CD14-positive monocyte (primary cell): ENCODE results near the gene KRT6B. TPM values are rescaled to one million over a fixed set of nuclear protein-coding genes. Genes with fewer than 3 reads are reported as not detected.

Experiments used
- DNase-seq, 3 donors: peaks; one replicate each; pipeline ENCODE4 v3.0.0-alpha.2; 2011 to 2022
- H2AFZ ChIP-seq: 2 replicates; pipeline ENCODE4 v1.6.0; 2012; ENCODE audit warnings: mild to moderate bottlenecking, low read depth, low read length, inconsistent platforms; ENCODE audit not compliant: insufficient read depth, poor library complexity, severe bottlenecking
- H3K27ac ChIP-seq, 2 donors: 1 replicate in 1 of 2; 2 replicates in 1 of 2; pipeline ENCODE4 v1.5.1; 2012 to 2013; ENCODE audit warnings: low read length in 2 of 2, control low read depth in 1 of 2, inconsistent platforms in 1 of 2, low read depth in 1 of 2, mild to moderate bottlenecking in 1 of 2
- H3K27me3 ChIP-seq, 2 donors: one replicate each; pipeline versions ENCODE4 v1.6.0 to v1.6.1; 2011 to 2013; ENCODE audit warnings: low read length in 2 of 2; ENCODE audit not compliant: control insufficient read depth in 2 of 2, insufficient read depth in 2 of 2
- H3K36me3 ChIP-seq, 2 donors: replicated peaks in 1 of 2; 1 replicate in 1 of 2; 2 replicates in 1 of 2; pipeline versions ENCODE4 v1.5.1 to v1.6.1; 2012 to 2013; ENCODE audit warnings: low read length in 2 of 2, control low read depth in 1 of 2, inconsistent platforms in 1 of 2, mild to moderate bottlenecking in 1 of 2; ENCODE audit not compliant: insufficient read depth in 2 of 2, control insufficient read depth in 1 of 2
- H3K4me1 ChIP-seq, 2 donors: 1 replicate in 1 of 2; 2 replicates in 1 of 2; pipeline versions ENCODE4 v1.5.1 to v1.6.1; 2012 to 2013; ENCODE audit warnings: low read length in 2 of 2, control low read depth in 1 of 2, inconsistent platforms in 1 of 2, mild to moderate bottlenecking in 1 of 2, moderate library complexity in 1 of 2; ENCODE audit not compliant: insufficient read depth in 2 of 2, control insufficient read depth in 1 of 2
- H3K4me2 ChIP-seq: replicated peaks from 2 replicates; pipeline ENCODE3; 2012; ENCODE audit warnings: low read length, moderate library complexity, mild to moderate bottlenecking; ENCODE audit not compliant: poor library complexity, severe bottlenecking; ENCODE audit errors: extremely low read depth
- H3K4me3 ChIP-seq, 3 experiments: fragments of 200-600 bp in 1 of 3; sonication (generic) in 1 of 3; replicated peaks in 1 of 3; 1 replicate in 2 of 3; 2 replicates in 1 of 3; pipeline ENCODE4 v1.5.1; 2011 to 2013; ENCODE audit warnings: low read length in 3 of 3, mild to moderate bottlenecking in 3 of 3, control low read depth in 2 of 3, low read depth in 2 of 3, inconsistent platforms in 1 of 3, moderate library complexity in 1 of 3
- H3K79me2 ChIP-seq: 2 replicates; pipeline ENCODE4 v1.6.0; 2012; ENCODE audit warnings: mild to moderate bottlenecking, control low read depth, inconsistent platforms, low read length, moderate library complexity; ENCODE audit not compliant: insufficient read depth
- H3K9ac ChIP-seq: 2 replicates; pipeline ENCODE4 v1.6.0; 2017; ENCODE audit warnings: low read length, mild to moderate bottlenecking; ENCODE audit not compliant: insufficient read depth, poor library complexity, severe bottlenecking
- H3K9me3 ChIP-seq, 2 donors: replicated peaks in 1 of 2; 1 replicate in 1 of 2; 2 replicates in 1 of 2; pipeline versions ENCODE4 v1.5.1 to v1.6.1; 2012 to 2013; ENCODE audit warnings: low read length in 2 of 2, control low read depth in 1 of 2; ENCODE audit not compliant: control insufficient read depth in 1 of 2, insufficient read depth in 1 of 2
- H4K20me1 ChIP-seq: 2 replicates; pipeline ENCODE4 v1.6.0; 2012; ENCODE audit warnings: mild to moderate bottlenecking, low read length, control low read depth, moderate library complexity; ENCODE audit not compliant: insufficient read depth
- H3K27ac Mint-ChIP-seq, 7 donors: one replicate each; pipeline ENCODE4 v1.8.0; 2020; ENCODE audit warnings: mild to moderate bottlenecking in 7 of 7, mixed read lengths in 7 of 7, moderate library complexity in 6 of 7, inconsistent platforms in 2 of 7
- H3K27me3 Mint-ChIP-seq, 3 donors: one replicate each; pipeline ENCODE4 v1.8.0; 2021 to 2022; ENCODE audit warnings: low read depth in 3 of 3, mild to moderate bottlenecking in 3 of 3, mixed read lengths in 3 of 3, moderate library complexity in 3 of 3, inconsistent platforms in 1 of 3
- H3K36me3 Mint-ChIP-seq, 2 donors: one replicate each; pipeline ENCODE4 v1.8.0; 2020; ENCODE audit warnings: mixed read lengths in 2 of 2, inconsistent platforms in 1 of 2, mild to moderate bottlenecking in 1 of 2
- H3K4me1 Mint-ChIP-seq: one replicate; pipeline ENCODE4 v1.8.0; 2020; ENCODE audit warnings: mild to moderate bottlenecking, mixed read lengths
- H3K4me3 Mint-ChIP-seq, 2 donors: one replicate each; pipeline ENCODE4 v1.8.0; 2020; ENCODE audit warnings: mild to moderate bottlenecking in 2 of 2, mixed read lengths in 2 of 2, moderate library complexity in 1 of 2
- H3K9me3 Mint-ChIP-seq, 7 donors: one replicate each; pipeline ENCODE4 v1.8.0; 2020 to 2022; ENCODE audit warnings: mixed read lengths in 7 of 7, mild to moderate bottlenecking in 6 of 7, moderate library complexity in 6 of 7, inconsistent platforms in 2 of 7
- WGBS: methylation state at CpG from one replicate; pipeline ENCODE4 v1.1.5; 2013; ENCODE audit warnings: missing lambda C conversion rate; ENCODE audit not compliant: insufficient coverage; 5-methylcytosine and 5-hydroxymethylcytosine counted together
- intact Hi-C, 2 donors: fragments of 100-400 bp; cut with micrococcal nuclease; formaldehyde crosslinking; loops; one replicate each; pipeline versions ENCODE4 v1.15.0 to v1.15.1; 2023
- polyA plus RNA-seq, 3 donors: library from polyadenylated mRNA; depleted of rRNA in 1 of 3; unstranded in 2 of 3; stranded (reverse) in 1 of 3; fragments of 300-500 nt in 2 of 3; fragments of >200 nt in 1 of 3; fragmentation: Illumina TruSeq in 2 of 3; gene quantifications; 1 replicate in 2 of 3; 2 replicates in 1 of 3; pipeline ENCODE4 v1.2.3, GENCODE V29; 2012 to 2021
- TF ChIP-seq, protein P1 (sequence below): fragments of 200-600 bp; IDR thresholded peaks from one replicate; pipeline ENCODE4 v1.8.0; 2022; ENCODE audit warnings: antibody characterized with exemption, mild to moderate bottlenecking

KRT6B gene
- polyA plus RNA-seq, 3 donors: not detected

DNA sequence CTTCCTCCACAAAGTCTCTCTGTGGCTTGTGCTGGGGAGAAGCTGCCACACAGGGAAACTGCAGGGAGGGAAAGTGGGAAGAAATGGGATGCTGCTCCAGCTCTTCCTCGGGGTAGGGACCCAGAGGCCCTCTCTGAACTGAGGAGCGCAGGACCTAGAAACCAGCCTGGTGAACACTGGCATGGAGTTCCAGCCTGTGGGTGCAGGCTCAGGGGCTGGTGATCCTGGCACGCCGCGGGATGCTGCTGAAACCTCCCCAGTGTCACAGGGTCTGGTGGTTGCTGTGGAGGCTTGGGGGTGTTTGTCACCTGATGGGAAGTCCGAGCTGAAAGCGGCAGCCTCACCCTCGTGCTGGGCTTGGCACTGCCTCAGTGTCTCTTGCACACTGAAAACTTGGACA, 12.5 kb downstream of the KRT6B start:
- H3K9ac ChIP-seq: no peak overlapping the region
- H3K36me3 ChIP-seq: no peaks in the 10 kb centered on the region
- H3K4me3 Mint-ChIP-seq: no peak overlapping the region
- 77% methylated on average over 6 of the region's 8 CpGs for WGBS
- no peaks in the 10 kb centered on the region for H3K4me1 Mint-ChIP-seq
- H3K36me3 Mint-ChIP-seq: no peaks in the 10 kb centered on the region
- H3K9me3 Mint-ChIP-seq: peaks cover 0 to 2% (median 0%) of the 10 kb centered on the region in 7 donors
- no peaks in the 10 kb centered on the region for H3K9me3 ChIP-seq
- H3K4me1 ChIP-seq: no peaks in the 10 kb centered on the region
- intact Hi-C loops: no loop called here
- no peaks in the 10 kb centered on the region for H3K79me2 ChIP-seq
- H3K27me3 Mint-ChIP-seq: peaks cover 9 to 20% (median 16%) of the 10 kb centered on the region in 3 donors
- no peak overlapping the region for H3K27ac Mint-ChIP-seq
- no peak for DNase-seq
- no peaks in the 10 kb centered on the region for H3K27me3 ChIP-seq
- no peaks in the 10 kb centered on the region for H4K20me1 ChIP-seq
- H3K27ac ChIP-seq: no peak overlapping the region
- no peak overlapping the region for H2AFZ ChIP-seq
- TF ChIP-seq, protein P1, sequence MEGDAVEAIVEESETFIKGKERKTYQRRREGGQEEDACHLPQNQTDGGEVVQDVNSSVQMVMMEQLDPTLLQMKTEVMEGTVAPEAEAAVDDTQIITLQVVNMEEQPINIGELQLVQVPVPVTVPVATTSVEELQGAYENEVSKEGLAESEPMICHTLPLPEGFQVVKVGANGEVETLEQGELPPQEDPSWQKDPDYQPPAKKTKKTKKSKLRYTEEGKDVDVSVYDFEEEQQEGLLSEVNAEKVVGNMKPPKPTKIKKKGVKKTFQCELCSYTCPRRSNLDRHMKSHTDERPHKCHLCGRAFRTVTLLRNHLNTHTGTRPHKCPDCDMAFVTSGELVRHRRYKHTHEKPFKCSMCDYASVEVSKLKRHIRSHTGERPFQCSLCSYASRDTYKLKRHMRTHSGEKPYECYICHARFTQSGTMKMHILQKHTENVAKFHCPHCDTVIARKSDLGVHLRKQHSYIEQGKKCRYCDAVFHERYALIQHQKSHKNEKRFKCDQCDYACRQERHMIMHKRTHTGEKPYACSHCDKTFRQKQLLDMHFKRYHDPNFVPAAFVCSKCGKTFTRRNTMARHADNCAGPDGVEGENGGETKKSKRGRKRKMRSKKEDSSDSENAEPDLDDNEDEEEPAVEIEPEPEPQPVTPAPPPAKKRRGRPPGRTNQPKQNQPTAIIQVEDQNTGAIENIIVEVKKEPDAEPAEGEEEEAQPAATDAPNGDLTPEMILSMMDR: no peak
- no peak overlapping the region for H3K4me3 ChIP-seq
- no peak overlapping the region for H3K4me2 ChIP-seq

DNA sequence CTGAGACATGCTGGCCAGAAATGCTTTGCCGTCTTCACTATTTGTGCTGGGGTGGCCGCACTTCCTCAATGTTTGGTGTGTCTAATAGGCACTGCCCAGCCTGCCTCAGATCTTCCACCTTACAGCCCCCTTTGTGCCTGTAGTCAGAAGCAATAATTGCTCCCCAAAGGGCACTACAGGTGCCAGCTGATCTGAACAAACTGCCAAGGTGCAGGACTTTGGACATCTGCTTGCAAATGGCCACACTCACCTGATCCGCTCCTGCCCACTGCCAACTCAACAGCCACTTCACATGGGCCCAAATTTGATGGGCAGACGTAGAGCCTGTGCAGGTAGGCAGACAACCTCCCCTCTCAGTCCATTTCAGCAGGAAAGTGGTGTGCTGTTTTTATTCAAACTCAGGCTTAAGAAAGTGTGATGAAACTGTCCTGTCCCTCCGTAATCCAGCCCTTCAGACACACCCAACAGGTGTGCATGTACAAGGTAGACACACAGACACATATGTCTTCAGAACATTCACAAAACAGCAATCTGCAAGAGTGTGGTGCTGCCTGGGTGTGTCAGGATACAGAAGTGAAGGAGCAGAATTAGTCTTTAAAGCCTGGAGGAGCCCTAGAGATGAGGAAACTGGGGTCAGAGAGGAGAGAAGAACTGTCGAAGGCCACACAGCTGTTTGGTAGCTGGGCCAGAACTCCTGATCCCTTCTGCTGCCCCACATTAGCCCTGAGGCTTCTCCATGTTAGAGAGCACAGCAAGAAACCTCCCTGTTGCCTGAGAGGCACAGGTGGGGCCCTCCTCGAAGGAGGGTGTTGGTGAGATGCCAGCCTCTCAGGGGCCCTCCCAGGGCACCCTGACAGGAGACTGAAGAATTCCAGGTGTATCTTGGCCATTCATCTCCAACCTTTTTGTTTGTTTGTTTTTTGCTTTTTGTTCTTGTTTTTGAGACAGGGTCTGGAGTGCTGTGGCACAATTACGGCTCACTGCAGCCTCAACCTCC, 13.3 kb downstream of the KRT6B start:
- H3K4me1 ChIP-seq: no peaks in the 10 kb centered on the region
- intact Hi-C loops: no loop called here
- no peaks in the 10 kb centered on the region for H3K27me3 ChIP-seq
- H3K4me3 ChIP-seq: no peak overlapping the region
- H3K36me3 ChIP-seq: no peaks in the 10 kb centered on the region
- H3K4me2 ChIP-seq: no peak overlapping the region
- H2AFZ ChIP-seq: no peak overlapping the region
- no peak overlapping the region for H3K27ac ChIP-seq
- Mint-ChIP-seq H3K36me3 (no peaks in the 10 kb centered on the region), H3K9me3 (peaks cover 0 to 2% (median 0%) of the 10 kb centered on the region in 7 donors), H3K27ac (no peak overlapping the region), H3K4me1 (no peaks in the 10 kb centered on the region), H3K27me3 (peaks cover 9 to 20% (median 16%) of the 10 kb centered on the region in 3 donors), H3K4me3 (no peak overlapping the region)
- WGBS: 90% methylated on average over 2 of the region's 8 CpGs
- H3K9me3 ChIP-seq: no peaks in the 10 kb centered on the region
- H4K20me1 ChIP-seq: no peaks in the 10 kb centered on the region
- TF ChIP-seq, protein P1: no peak
- H3K9ac ChIP-seq: no peak overlapping the region
- no peaks in the 10 kb centered on the region for H3K79me2 ChIP-seq
- DNase-seq: no peak
